GM12864 (cell line): Measurements from ENCODE around the gene PCED1B.

ENCODE experiments used
- DNase-seq: peaks from one replicate; pipeline ENCODE4 v3.0.0-alpha.2; 2011; ENCODE audit warnings: low read depth
- H3K4me3 ChIP-seq: 2 replicates; pipeline ENCODE4 v1.5.1; 2011; ENCODE audit warnings: mild to moderate bottlenecking, low read depth, low read length, control low read depth
- TF ChIP-seq, protein P1 (sequence below): IDR thresholded peaks from 2 replicates; pipeline ENCODE4 v1.5.1; 2011; ENCODE audit warnings: low read depth, mild to moderate bottlenecking, moderate library complexity, low read length, control low read depth, inconsistent platforms; ENCODE audit errors: missing control alignments

PCED1B gene

DNA sequence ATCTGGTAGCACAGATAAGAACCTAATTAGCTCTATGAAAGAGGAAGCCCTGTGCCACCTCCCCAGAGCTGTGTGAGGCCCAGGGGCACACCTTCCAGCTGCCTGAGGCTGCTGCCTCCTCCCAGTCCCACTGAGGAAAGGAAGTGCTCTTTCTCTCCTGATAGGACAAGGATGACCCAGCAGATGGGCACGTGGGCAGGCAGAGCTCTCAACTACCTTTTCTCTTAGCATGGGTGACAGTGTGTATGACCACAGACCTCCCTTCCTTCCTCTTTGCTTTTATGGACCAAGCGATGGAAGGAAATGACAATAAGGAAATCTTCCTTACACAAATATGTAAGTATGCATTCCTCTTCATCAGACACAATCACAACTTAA lies 127.9 kb downstream of the PCED1B start:
- no peak overlapping the region for H3K4me3 ChIP-seq
- TF ChIP-seq, protein P1, sequence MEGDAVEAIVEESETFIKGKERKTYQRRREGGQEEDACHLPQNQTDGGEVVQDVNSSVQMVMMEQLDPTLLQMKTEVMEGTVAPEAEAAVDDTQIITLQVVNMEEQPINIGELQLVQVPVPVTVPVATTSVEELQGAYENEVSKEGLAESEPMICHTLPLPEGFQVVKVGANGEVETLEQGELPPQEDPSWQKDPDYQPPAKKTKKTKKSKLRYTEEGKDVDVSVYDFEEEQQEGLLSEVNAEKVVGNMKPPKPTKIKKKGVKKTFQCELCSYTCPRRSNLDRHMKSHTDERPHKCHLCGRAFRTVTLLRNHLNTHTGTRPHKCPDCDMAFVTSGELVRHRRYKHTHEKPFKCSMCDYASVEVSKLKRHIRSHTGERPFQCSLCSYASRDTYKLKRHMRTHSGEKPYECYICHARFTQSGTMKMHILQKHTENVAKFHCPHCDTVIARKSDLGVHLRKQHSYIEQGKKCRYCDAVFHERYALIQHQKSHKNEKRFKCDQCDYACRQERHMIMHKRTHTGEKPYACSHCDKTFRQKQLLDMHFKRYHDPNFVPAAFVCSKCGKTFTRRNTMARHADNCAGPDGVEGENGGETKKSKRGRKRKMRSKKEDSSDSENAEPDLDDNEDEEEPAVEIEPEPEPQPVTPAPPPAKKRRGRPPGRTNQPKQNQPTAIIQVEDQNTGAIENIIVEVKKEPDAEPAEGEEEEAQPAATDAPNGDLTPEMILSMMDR, result no peak
- no peak for DNase-seq

DNA sequence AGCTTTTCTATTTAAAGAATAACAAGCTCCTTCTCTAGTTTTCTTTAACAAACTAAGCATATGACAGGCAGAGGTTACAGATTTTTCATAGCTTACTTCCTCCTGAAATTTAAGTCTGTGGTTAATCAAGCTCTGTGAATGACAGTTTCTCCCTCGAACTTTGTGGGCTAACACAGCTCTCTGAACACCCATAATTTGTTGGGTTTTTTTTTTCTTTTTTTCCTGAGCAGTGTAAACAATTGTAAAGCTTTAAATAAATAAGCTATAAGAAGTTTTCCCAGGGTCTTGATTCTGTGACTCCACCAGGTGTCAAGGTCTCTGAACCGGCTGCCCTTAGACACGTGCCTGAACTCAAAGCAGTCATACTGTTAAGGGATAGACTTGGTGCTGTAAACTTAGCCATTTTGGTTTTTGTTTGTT lies 128.4 kb downstream of the PCED1B start:
- no peak overlapping the region for H3K4me3 ChIP-seq
- TF ChIP-seq, protein P1, result no peak
- no peak for DNase-seq

DNA sequence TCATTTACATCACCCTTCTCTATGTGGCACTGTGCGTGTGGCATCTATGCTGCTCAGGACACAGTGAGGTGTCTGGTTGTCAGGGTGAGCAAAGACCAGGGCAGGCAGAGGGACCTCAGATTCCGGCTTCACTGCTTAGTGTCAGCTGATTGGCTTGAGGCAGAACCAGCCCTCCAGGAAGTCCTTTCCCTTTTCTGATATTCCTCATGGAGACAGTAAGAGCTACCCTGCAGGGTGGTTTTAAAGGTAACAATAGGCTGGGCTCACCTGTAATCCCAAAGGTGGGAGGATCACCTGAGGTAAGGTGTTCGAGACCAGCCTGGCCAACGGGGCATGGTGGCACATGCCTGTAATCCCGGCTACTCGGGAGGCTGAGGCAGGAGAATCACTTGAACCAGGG lies 129.6 kb downstream of the PCED1B start:
- TF ChIP-seq, protein P1, result no peak
- no peak overlapping the region for H3K4me3 ChIP-seq
- no peak for DNase-seq

DNA sequence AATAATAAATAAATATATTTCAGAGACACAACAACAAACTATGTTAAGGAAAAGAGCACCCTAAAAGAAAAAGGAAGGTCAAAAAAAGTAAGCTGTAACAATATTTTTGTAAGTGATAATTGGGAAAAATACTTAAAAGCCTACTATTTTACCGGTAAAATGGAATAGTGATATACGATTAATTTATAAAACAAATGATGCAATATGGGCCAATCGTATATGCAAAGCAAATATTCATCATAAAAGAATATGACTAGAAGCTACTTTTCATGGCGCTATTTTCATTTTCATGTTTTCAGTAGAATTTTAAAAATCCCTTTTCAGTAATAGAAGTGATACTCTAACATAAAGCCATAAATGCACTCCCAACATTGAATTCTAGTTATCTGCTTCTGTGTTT lies 131.4 kb downstream of the PCED1B start:
- TF ChIP-seq, protein P1, result no peak
- no peak for DNase-seq
- H3K4me3 ChIP-seq, result no peak overlapping the region

DNA sequence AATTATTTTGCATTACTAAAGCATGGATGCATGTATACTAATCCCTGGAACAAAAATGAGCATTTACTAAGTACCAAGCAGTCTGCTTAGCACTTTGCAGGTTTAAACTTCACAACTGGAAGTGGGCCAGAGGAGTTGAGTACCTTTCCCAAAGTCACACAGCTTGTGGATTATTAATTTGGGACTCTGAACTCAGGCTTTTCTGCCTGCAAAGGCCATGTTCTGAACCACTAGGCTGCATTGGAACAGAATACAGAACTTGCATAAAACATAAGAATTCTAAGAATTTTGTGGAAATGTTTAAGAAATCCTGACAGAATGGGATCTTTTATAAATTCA lies 133.2 kb downstream of the PCED1B start:
- no peak overlapping the region for H3K4me3 ChIP-seq
- TF ChIP-seq, protein P1, result no peak
- no peak for DNase-seq

DNA sequence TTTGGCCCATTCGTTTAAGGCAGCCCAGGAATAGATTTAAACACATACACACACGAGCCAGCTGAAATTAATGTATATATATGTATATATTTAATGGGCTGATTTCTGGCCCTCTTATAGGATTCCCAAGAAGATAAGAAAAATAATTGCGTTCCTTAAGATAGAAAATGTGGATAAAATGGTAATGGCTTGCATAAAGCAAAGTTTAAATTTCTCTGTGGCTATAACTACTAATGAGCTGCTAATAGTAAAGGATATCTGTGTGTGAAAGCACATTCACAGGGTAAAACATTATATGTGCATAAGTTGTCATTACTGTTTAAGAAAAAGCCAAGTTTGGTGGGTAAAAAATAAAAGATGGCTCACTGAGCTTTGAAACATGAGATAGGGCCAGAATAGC lies 134.0 kb downstream of the PCED1B start:
- DNase-seq, result no peak
- TF ChIP-seq, protein P1, result no peak
- no peak overlapping the region for H3K4me3 ChIP-seq

DNA sequence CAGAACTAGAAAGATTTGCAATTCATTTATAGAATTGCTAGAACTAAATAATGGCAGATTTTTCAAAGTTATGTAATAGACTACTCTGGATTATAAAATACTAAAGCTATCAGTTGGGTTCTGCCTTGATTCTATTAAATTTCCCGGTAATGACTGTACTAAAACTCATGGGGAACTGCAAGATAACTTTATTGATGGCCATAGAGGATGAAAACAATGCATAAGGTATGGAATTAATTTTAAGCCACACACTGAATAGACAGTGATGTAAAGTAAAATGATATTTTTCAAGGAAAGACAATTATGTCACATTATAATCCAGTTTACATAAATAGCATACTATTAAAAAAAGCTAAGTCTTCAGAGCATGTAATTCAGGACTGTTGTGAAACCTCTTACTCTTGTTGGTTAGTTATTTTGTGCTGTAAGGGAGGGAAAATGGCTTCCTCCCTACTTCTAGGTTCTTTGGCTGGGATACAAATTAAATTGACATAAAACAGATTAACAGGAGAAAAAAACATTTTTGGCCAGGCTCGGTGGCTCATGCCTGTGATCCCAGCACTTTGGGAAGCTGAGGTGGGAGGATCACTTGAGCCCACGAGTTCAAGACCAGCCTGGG lies 134.7 kb downstream of the PCED1B start:
- TF ChIP-seq, protein P1, result no peak
- H3K4me3 ChIP-seq, result no peak overlapping the region
- no peak for DNase-seq
